Right cardiac atrium (tissue), 5 donors: Measurements from ENCODE around the gene LHFPL3. TPM values are rescaled to one million over a fixed set of nuclear protein-coding genes. Genes with fewer than 3 reads are reported as not detected.

ENCODE experiments used
- ATAC-seq, 2 donors: fragments of 200-7000 bp; cut with Tn5 transposase; one replicate each; pipeline versions ENCODE4 v1.8.0 to v1.9.1; 2020; ENCODE audit warnings: moderate library complexity in 2 of 2, mild to moderate bottlenecking in 1 of 2
- DNase-seq, 3 donors: peaks; one replicate each; pipeline ENCODE4 v3.0.0-alpha.2; 2020
- H3K27ac ChIP-seq: one replicate; pipeline ENCODE4 v1.5.1; 2013; ENCODE audit warnings: mild to moderate bottlenecking, low read length, control low read depth, moderate library complexity
- H3K27me3 ChIP-seq: one replicate; pipeline ENCODE4 v1.6.1; 2013; ENCODE audit not compliant: control insufficient read depth, insufficient read depth
- H3K4me1 ChIP-seq: one replicate; pipeline ENCODE4 v1.6.1; 2013; ENCODE audit warnings: low read length; ENCODE audit not compliant: control insufficient read depth, insufficient read depth
- H3K4me3 ChIP-seq: one replicate; pipeline ENCODE4 v1.5.1; 2013; ENCODE audit warnings: low read length, control low read depth
- H3K9me3 ChIP-seq: one replicate; pipeline ENCODE4 v1.6.1; 2013; ENCODE audit warnings: low read length; ENCODE audit not compliant: control insufficient read depth
- WGBS: extraction: QIAGEN DNeasy Blood & Tissue Kit; methylation state at CpG from one replicate; pipeline ENCODE4 v1.1.7; 2013; 5-methylcytosine and 5-hydroxymethylcytosine counted together
- intact Hi-C, 4 donors: fragments of 100-400 bp; cut with DNase I; formaldehyde crosslinking; loops; one replicate each; pipeline versions ENCODE4 v1.11.0 to v1.14.0; 2022 to 2023
- polyA plus RNA-seq: library from polyadenylated mRNA; stranded (reverse); fragments of 200-250 nt; gene quantifications from one replicate; pipeline ENCODE4 v1.2.3, GENCODE V29; 2013
- total RNA-seq, 4 donors: library from RNA; stranded (reverse); fragmentation: NEBNext Ultra II Directional; extraction: Animal tissue kit (Norgen Biotek cat#: 25700); gene quantifications; one replicate each; pipeline ENCODE4 v1.2.1, GENCODE V29; 2021
- donor health status: healthy with polysubstance abuse.
- donor health status: DM: no; HTN: yes; CAD: no.
- donor health status: DM: no; HTN: no; CAD: no.
- donor health status: DM: no; HTN: yes; CAD: no; lungs with severe emphysema.
- donor health status: DM: yes; HTN: yes; CAD: no.

The LHFPL3 gene
- total and polyA plus RNA-seq, 5 donors, result not detected

- Histone ChIP-seq H3K4me3 (no peak overlapping the region), H3K27ac (no peak overlapping the region), H3K4me1 (no peaks in the 10 kb centered on the region), H3K9me3 (no peaks in the 10 kb centered on the region), H3K27me3 (no peaks in the 10 kb centered on the region)
- intact Hi-C loops, result no loop called here
- DNase-seq (no peak), ATAC-seq (no peak)
- WGBS, result 58% methylated on average over 10 of the region's 10 CpGs
Measured at GRCh38 chr7:104820836-104821535, 492.6 kb downstream of the LHFPL3 start.

DNA sequence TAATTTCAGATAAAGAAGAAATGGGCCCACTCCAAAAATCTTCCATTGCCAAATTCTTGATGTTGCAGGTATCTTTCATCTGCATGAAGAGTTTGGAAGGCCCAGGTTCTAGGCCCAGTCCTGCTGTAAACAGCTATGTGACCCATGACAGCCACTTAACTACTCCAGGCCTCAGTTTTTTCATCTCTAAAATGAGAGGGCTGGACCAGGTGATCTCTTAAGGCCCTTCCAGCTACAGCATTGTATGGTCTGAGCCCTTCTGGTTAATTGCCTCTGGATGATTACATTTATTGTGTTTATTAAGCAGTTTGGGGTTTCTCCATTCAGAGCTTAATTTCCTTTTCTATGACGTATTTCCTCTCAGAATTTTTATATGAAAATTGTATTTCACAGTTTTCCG, 494.8 kb downstream of the LHFPL3 start:
- Histone ChIP-seq H3K9me3 (no peaks in the 10 kb centered on the region), H3K4me1 (no peaks in the 10 kb centered on the region), H3K27ac (no peak overlapping the region), H3K4me3 (no peak overlapping the region), H3K27me3 (no peaks in the 10 kb centered on the region)
- intact Hi-C loops, result no loop called here
- ATAC-seq (no peak), DNase-seq (no peak)
- 94% methylated on average over 2 of the region's 2 CpGs for WGBS

GRCh38 chr7:104825099-104825498, 496.7 kb downstream of the LHFPL3 start:
- H3K9me3 ChIP-seq, result no peaks in the 10 kb centered on the region
- intact Hi-C loops, result no loop called here
- no peak overlapping the region for H3K4me3 ChIP-seq
- DNase-seq, result no peak
- H3K27me3 ChIP-seq, result no peaks in the 10 kb centered on the region
- no peak overlapping the region for H3K27ac ChIP-seq
- H3K4me1 ChIP-seq, result no peaks in the 10 kb centered on the region
- ATAC-seq, result no peak

GRCh38 chr7:104826135-104826534, 497.7 kb downstream of the LHFPL3 start:
- Histone ChIP-seq H3K4me1 (no peaks in the 10 kb centered on the region), H3K27ac (no peak overlapping the region), H3K9me3 (no peaks in the 10 kb centered on the region), H3K27me3 (no peaks in the 10 kb centered on the region), H3K4me3 (no peak overlapping the region)
- ATAC-seq (no peak), DNase-seq (no peak)
- intact Hi-C loops, result no loop called here
- WGBS, result 79% methylated on average over 4 of the region's 4 CpGs

- no peak for DNase-seq
- Histone ChIP-seq H3K27me3 (no peaks in the 10 kb centered on the region), H3K4me3 (no peak overlapping the region), H3K27ac (no peak overlapping the region), H3K9me3 (no peaks in the 10 kb centered on the region), H3K4me1 (no peaks in the 10 kb centered on the region)
- 47% methylated on average over 4 of the region's 4 CpGs for WGBS
- ATAC-seq, result no peak
- intact Hi-C loops, result no loop called here
Measured at GRCh38 chr7:104836976-104837375, 508.6 kb downstream of the LHFPL3 start.

GRCh38 chr7:104838537-104839299, 510.3 kb downstream of the LHFPL3 start:
- no peaks in the 10 kb centered on the region for H3K4me1 ChIP-seq
- H3K27me3 ChIP-seq, result no peaks in the 10 kb centered on the region
- no peak for ATAC-seq
- no peaks in the 10 kb centered on the region for H3K9me3 ChIP-seq
- H3K4me3 ChIP-seq, result no peak overlapping the region
- no peak overlapping the region for H3K27ac ChIP-seq
- no peak for DNase-seq
- WGBS, result 53% methylated on average over 3 of the region's 3 CpGs
- intact Hi-C loops, result no loop called here

DNA sequence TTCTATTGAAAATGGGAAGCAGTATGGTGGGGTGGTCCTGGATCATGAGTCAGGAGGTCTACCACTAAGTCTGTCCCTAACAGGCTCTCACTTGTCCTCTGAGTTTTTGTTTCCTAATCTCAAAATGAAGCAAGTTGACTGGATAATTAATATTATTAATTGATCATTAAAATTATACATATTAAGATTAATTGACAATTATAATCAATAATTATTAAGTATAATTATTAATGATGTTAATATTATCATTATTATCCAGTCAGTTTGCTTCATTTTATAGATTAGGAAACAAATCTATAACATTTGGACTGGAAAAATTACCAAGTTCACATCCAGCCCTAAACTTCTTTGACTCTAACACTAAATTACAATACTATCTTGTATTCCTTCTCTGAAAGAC, 511.4 kb downstream of the LHFPL3 start:
- ATAC-seq (no peak), DNase-seq (no peak)
- Histone ChIP-seq H3K27me3 (no peaks in the 10 kb centered on the region), H3K27ac (no peak overlapping the region), H3K9me3 (no peaks in the 10 kb centered on the region), H3K4me1 (no peaks in the 10 kb centered on the region), H3K4me3 (no peak overlapping the region)
- intact Hi-C loops, result loop anchor here in 3 of 4 donors (5.0 to 10.0 kb wide), 3 partner anchors 565 to 608 kb away; no protein-coding TSS in a partner anchor

DNA sequence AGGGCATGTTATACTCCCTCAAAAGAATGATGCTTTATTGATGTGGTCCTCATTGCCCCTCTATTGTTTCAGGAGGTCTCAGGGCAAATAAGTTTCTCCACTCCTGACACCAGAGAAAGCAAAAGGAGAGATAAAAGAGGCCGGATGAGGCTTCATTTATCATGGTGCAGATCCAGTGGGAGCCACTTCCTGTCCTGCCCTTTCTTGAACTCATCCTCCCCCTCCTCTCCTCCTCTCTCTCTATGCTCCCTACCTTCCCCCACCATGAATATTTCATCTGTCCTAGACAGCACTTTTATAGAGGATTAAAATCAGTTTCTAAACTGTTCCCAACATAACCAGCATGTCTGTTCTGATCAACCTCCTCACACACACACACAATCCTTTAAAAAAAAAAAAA, 513.4 kb downstream of the LHFPL3 start:
- H3K9me3 ChIP-seq, result no peaks in the 10 kb centered on the region
- DNase-seq (no peak), ATAC-seq (no peak)
- H3K4me1 ChIP-seq, result no peaks in the 10 kb centered on the region
- H3K27ac ChIP-seq, result no peak overlapping the region
- no peak overlapping the region for H3K4me3 ChIP-seq
- intact Hi-C loops, result loop anchor here in 3 of 4 donors (5.0 to 10.0 kb wide), 3 partner anchors 567 to 609 kb away; no protein-coding TSS in a partner anchor
- 19% methylated on average over 1 of the region's 1 CpG for WGBS
- H3K27me3 ChIP-seq, result no peaks in the 10 kb centered on the region

DNA sequence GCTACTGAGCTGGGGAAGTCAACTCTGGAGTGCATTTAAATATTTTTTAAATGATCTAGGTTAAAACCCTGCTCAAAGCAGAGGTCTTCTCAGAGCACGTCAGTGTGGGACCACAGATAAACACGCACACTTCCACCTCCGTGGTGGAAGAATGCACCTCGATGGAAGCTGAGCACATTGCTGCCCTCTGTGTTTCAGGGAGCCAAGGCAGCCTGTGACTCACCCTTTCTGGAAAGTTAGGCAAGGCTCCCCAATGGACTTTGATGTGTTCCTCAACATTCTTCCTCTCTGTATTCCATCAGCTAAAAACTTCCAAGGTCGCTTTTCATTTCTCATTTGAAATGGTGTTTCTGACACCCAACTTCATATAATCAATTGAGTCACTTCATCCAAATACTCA, 514.8 kb downstream of the LHFPL3 start:
- no peak for DNase-seq
- Histone ChIP-seq H3K9me3 (no peaks in the 10 kb centered on the region), H3K4me3 (no peak overlapping the region), H3K4me1 (no peaks in the 10 kb centered on the region), H3K27me3 (no peaks in the 10 kb centered on the region), H3K27ac (no peak overlapping the region)
- ATAC-seq, result no peak
- intact Hi-C loops, result loop anchor here in 3 of 4 donors (5.0 to 10.0 kb wide), 3 partner anchors 568 to 611 kb away; no protein-coding TSS in a partner anchor
- 58% methylated on average over 5 of the region's 5 CpGs for WGBS

GRCh38 chr7:104845557-104845956, 517.2 kb downstream of the LHFPL3 start:
- ATAC-seq (no peak), DNase-seq (no peak)
- H3K9me3 ChIP-seq, result no peaks in the 10 kb centered on the region
- 79% methylated on average over 5 of the region's 5 CpGs for WGBS
- H3K27ac ChIP-seq, result no peak overlapping the region
- no peaks in the 10 kb centered on the region for H3K4me1 ChIP-seq
- no peaks in the 10 kb centered on the region for H3K27me3 ChIP-seq
- intact Hi-C loops, result loop anchor here in 2 of 4 donors (10.0 kb wide), 2 partner anchors 571 to 581 kb away; no protein-coding TSS in a partner anchor
- H3K4me3 ChIP-seq, result no peak overlapping the region

DNA sequence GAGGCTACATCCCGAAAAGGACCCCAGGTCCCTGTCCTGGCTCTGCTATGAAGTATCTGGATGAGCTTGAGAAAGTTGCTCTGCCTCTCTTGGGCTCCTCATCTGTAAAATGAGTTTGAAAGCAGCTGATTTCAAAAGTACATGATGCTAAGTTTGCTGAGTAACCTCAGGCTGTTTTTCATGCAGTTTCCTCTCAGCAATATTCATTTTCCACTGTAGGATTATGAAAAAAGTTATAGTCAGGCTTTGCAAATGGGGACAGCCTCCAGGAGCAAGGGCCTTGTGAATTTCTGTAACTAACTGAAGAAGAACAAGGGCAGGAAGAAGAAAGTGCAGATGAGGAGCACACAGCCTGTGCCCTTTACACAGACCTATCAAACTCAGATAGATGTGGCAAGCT, 518.3 kb downstream of the LHFPL3 start:
- intact Hi-C loops, result loop anchor here in 2 of 4 donors (10.0 kb wide), 2 partner anchors 572 to 582 kb away; no protein-coding TSS in a partner anchor
- no peaks in the 10 kb centered on the region for H3K9me3 ChIP-seq
- H3K27ac ChIP-seq, result no peak overlapping the region
- DNase-seq (no peak), ATAC-seq (no peak)
- WGBS, result 81% methylated on average over 1 of the region's 1 CpG
- H3K4me1 ChIP-seq, result no peaks in the 10 kb centered on the region
- H3K4me3 ChIP-seq, result no peak overlapping the region
- no peaks in the 10 kb centered on the region for H3K27me3 ChIP-seq
